CD4-positive, alpha-beta T cell treated with Interleukin-4 for 4 hours (primary cell): Measurements from ENCODE around the gene TRAPPC2L.
"Not testable (repeated sequence)": the region's sequence is repeated elsewhere in the genome, so short reads cannot be mapped to it uniquely, and the experiment has no call there.

Experiments used
- DNase-seq: peaks from one replicate; pipeline ENCODE4 v3.0.0-alpha.2; 2020

TRAPPC2L gene

DNA sequence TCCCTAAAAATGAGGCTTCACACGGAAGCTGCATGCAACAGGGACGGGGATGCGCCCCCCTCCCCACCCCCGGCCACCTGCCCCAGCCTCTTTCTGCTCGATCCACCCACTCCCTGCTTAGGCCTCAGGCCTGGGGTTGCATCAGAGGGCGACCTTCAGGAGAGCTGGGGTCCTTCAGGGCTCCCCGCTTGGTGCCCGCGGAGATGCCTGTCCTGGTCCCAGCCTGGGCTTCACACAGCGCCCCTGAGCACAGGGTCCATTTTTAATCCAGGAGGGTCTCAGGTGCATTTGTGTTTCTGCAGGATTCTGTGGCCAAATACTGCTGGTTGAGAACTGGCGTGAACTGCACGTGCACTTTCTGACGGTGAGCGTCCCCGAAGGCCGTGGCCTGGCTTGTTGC is 37.8 kb upstream of the TRAPPC2L start:
- DNase-seq: no peak

DNA sequence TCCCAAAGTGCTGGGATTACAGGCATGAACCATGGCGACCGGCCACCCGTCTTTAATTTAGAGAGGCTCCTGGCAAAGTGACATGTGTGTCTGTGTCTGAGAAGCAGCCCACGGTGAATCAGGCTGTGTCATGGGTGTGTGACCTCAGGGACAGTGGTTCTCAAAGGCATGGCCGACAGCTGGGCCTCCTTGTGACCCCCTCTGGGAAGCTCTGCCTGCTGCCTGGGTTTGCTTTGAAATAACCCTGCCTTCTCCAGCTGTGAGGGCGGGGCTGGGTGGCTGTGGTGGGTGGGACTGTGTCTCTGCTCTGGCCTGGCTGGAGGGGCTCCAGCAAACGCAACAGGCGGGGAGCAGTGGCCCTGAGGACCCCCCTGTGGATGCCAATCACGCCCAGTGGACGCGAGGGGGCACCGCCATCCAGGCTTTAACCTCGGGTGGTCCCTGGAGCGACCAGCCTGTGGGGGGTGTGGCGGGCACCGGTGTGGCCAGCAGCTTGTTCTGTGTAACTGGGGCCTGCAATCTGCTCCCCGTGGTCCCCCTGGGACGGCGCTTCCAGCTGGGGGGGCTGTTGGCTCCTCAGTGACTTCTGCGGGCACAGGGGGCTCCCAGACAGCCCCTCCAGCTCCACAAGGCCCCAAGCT is 36.4 kb upstream of the TRAPPC2L start:
- DNase-seq: no peak

DNA sequence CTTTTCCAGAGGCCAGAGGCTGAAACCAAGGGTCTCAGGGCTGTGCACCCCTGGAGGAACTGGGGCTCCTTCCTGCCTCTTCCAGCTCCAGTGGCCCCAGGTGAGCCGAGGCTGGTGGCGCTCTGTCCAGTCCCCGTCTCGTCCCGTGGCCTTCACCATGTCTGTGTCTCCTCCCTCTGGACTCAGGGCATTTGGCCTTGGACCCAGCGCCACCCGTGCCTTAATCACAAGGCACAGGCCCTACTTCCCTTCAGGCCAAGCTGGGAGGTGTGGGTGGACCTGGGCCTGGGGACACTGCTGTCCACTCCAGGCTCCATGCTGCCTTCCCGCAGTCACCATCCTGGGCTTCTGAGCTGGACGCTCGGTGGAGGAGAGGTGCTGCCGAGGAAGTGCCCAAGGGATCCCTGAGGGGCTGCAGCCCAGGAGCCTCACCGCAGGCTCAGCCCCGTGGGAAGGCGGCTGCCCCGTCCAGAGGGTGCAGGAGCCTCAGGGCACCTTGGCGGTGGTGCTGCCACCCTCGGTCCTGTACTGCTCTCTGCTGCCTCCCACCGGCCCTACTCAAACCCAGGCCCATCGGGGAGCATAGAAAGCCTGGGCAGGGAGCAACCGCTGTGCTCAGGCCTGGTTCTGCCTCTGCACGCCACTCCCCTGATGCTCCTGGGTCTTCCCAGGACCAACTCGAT is 35.6 kb upstream of the TRAPPC2L start:
- DNase-seq: no peak

DNA sequence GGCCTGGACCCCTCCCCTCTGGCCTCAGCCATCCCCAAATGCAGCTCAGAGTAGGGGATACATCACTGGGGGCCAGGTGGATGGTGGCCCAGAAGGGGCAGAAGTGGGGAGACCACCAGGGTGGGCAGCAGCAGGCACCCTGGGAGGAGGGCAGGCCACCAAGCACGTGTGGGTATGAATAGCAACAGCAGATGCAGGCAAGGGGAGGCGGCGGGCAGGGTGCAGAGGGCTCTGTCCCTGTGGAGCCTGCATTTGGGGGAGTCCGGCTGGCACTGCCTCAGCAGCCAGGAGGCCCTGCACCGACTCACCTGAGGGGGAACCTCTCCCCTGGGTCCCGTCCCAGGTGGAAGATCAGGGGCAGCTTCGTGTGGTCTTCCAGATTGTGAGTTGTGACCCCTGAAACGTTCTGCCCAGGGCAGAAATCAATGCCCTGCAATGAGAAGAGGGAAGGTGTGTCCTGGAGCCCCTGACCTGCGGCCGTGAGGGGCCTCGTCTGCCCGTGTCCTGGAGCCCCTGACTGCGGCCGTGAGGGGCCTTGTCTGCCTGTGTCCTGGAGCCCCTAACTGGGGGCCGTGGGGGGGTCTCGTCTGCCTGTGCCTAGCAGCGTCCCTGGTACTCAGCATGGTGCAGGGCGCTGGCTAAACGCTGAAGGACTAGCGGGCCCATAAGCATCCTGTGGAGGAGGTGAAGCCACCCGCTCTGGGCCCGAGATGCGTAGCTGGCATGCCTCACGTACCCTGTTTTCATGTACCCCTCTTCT is 34.5 kb upstream of the TRAPPC2L start:
- no peak for DNase-seq

DNA sequence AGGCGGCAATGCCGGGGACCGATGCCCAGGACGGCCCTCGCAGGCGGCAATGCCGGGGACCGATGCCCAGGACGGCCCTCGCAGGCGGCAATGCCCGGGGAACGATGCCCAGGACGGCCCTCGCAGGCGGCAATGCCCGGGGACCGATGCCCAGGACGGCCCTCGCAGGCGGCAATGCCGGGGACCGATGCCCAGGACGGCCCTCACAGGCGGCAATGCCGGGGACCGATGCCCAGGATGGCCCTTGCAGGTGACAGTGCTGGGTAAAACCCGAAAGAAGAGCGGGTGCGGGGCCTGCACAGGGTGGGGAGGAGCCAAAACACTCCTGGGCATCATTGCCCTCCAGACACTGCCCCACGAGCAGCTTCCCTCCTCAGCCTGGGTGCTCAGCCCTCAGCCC is 33.3 kb upstream of the TRAPPC2L start:
- DNase-seq: not testable (repeated sequence)

- DNase-seq: no peak
Observed at GRCh38 chr16:88824256-88825077, 32.5 kb upstream of the TRAPPC2L start.

- no peak for DNase-seq
Observed at GRCh38 chr16:88825146-88825545, 31.8 kb upstream of the TRAPPC2L start.

- no peak for DNase-seq
Observed at GRCh38 chr16:88826070-88826840, 30.7 kb upstream of the TRAPPC2L start.

DNA sequence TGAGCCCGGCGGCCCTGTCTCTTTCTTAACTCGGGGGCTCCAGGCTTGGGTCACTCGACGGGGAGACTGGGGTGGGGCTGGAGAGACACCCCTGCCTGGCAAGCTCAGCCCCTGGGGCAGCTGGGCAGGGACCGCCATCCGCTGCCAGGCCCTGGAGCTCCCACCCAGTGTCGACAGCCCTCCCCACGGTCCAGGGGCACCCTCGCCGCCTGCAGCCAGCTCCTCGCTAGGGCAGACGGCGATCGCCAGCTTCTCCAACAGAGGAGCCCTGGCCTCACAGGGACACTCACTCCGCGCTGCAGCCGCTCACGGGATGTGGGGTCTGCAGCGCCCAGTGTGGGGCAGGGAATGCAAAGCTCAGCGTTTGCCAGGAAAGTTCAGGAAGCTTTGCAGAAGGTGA is 29.2 kb upstream of the TRAPPC2L start:
- DNase-seq: no peak

DNA sequence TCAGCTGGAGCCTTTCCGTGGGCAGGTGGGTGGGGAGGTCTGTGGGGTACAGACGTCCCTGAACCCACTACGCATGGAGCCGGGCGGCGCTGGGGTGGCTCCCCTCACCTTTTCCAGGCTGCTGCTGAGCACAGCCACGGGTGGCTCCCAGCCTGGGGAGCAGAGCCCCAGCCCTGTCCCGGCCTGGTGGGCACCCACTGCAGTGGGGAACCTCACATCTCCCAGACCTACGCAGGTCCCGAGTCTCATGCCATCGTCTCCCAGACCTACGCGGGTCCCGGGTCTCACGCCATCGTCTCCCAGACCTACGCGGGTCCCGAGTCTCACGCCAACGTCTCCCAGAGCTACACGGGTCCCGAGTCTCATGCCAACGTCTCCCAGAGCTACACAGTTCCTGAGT is 28.2 kb upstream of the TRAPPC2L start:
- no peak for DNase-seq

GRCh38 chr16:88830258-88830657 is 26.7 kb upstream of the TRAPPC2L start:
- DNase-seq: no peak

DNA sequence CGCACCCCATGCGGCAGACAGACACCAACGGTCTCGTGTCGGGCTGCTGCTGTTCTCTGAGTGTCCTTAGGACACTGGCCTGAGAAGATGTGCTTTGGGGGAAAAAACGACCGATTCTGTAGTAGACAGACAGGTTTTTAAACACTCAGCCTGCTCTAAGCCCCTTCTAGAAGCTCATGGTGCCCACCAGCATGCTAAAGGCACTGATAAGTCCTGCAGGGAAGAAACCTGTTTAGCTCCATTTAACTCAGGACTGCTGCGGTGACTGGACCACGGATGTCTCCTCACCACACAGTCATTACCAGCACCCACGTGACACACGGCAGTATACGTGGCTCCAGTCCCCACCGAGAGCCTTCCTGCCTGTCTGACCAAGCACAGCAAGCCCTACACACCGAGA is 26.1 kb upstream of the TRAPPC2L start:
- no peak for DNase-seq

DNA sequence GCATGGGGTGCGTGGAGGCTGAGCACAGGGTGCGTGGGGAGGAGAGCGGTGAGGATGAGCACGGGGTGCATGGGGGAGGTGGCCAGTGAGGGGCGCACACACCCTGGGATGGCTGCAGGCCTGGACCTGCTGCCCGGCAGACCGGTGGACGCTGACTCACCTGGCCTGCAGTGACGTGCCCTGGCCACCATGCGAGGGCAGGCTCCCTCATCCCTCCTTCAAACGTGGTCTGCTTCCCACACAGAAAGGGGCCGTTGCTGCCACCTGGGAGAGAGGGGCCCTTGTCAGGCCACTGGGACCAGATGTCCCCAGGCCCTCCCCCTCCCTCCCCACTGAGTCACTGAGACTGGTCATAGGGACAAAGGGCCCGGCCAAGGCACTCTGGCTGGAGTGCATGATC is 25.1 kb upstream of the TRAPPC2L start:
- no peak for DNase-seq

DNA sequence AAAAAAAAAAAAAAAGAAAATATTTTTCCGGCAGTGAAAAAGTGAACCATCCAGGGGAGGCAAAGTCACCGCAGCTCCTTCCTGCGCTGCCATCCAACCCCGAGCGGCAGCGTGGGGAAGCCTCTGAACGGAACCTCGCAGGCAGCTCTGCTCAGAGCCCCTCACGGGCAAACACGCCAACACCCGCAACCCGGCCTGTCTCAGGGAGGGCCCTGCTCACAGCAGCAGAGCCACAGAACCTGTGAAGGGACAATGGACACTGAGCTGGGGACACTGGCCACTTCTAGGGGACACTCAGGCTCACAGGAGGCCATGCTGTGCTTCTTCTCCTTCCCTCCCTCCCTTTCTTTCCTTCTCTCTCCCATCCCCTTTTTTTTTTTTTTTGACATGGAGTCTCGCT is 23.8 kb upstream of the TRAPPC2L start:
- no peak for DNase-seq

DNA sequence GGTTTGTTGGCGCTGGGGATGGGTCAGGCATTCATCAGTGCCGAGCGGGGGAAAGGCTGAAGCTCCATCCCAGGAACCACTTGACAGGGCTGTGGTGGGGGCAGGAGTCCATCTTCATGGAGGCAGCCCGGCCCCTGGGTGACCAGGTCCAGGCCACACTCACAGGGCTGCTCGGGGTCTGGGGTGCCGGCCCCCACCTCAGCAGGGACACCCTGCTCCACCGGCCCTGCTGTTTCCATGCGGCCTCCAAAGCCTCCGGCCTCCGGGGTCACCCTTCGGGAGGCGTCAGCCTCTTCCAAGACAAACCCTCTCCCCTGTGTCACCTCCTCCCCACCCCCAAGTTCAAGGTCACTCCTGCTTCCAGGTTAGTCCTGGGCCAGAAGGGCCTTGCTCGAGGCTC is 22.3 kb upstream of the TRAPPC2L start:
- DNase-seq: no peak

DNA sequence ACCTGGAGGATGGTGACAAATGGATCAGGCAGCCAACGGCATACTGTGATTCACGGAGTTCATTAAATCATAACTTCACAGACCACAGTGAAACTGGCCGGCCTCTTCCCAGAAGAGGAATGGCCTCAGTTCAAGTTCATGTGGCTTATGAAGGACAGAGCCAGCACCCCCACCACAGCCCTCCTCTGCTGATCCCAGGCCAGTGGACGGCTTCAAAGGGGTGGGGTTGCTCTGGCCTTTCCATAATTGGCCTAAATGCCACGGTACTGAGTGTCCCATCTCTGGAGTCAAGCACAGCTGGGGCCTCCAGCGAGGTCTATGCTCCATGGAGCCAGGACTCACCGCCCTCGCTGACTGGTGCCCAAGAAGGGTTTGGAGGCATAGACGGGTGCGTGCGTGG is 21.5 kb upstream of the TRAPPC2L start:
- DNase-seq: no peak

GRCh38 chr16:88835818-88836217 is 21.1 kb upstream of the TRAPPC2L start:
- DNase-seq: no peak

- no peak for DNase-seq
Observed at GRCh38 chr16:88836791-88837190, 20.1 kb upstream of the TRAPPC2L start.

DNA sequence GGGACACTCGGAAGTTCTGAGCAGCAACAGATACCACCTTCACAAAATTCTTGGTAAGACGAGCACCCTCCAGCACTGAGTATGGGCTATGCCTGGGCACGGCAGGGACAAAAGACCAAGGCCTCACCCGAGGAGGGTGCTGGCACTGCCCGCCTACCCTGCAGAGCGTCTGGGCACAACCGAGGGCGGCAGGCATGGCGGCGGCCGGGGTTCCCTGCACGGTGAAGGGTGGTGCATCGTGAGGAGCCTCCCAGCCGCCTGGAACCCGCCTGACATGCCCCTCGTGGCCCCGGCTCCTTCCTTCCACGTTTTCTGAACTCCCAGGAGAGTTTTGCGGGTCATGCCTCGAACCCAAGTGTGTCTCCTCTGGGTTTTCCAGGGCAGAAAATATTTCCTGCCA is 19.1 kb upstream of the TRAPPC2L start:
- DNase-seq: no peak

- DNase-seq: no peak
Observed at GRCh38 chr16:88838566-88838965, 18.4 kb upstream of the TRAPPC2L start.

- no peak for DNase-seq
Observed at GRCh38 chr16:88839026-88839529, 17.8 kb upstream of the TRAPPC2L start.
